PC-3 (cell line): ENCODE measurements around the gene C16orf74. TPM values are rescaled to one million over a fixed set of nuclear protein-coding genes. Genes with fewer than 3 reads are reported as not detected.

Source experiments
- ATAC-seq: fragments of 200-7000 bp; cut with Tn5 transposase; 2 replicates; pipeline ENCODE4 v1.9.1; 2020; ENCODE audit warnings: mild to moderate bottlenecking, moderate library complexity
- BruUV-seq: library from RNA; stranded (reverse); fragments of 400-500 nt; replicated peaks from 2 replicates; lab custom pipeline; 2021; lab: Mats Ljungman, UMichigan
- CTCF ChIA-PET: fragments of 300-600 bp; sonication (Branson Sonifier 250); formaldehyde crosslinking; loops from one replicate; lab custom pipeline; 2022; ENCODE audit warnings: antibody characterized with exemption; lab: Charles Lee
- POLR2A ChIA-PET: fragments of 300-600 bp; sonication (Branson Sonifier 250); formaldehyde crosslinking; loops from one replicate; lab custom pipeline; 2022; ENCODE audit warnings: antibody characterized with exemption; ENCODE audit not compliant: unreplicated experiment; lab: Charles Lee
- DNase-seq: peaks from one replicate; pipeline ENCODE4 v3.0.0-alpha.2; 2015
- H2AFZ ChIP-seq: fragments of 300-600 bp; sonication (generic); 2 replicates; pipeline ENCODE4 v1.6.0; 2016; ENCODE audit warnings: antibody characterized with exemption, low read length
- H3F3A ChIP-seq: fragments of 300-600 bp; sonication (generic); one replicate; pipeline ENCODE4 v1.6.0; 2017; ENCODE audit warnings: antibody characterized with exemption, low read length, control low read depth, mild to moderate bottlenecking; ENCODE audit not compliant: unreplicated experiment
- H3K27ac ChIP-seq: fragments of 300-600 bp; sonication (generic); 2 replicates; pipeline ENCODE4 v1.5.1; 2016; ENCODE audit warnings: mild to moderate bottlenecking, low read length
- H3K27me3 ChIP-seq: fragments of 300-600 bp; sonication (generic); 2 replicates; pipeline ENCODE4 v1.6.1; 2016; ENCODE audit warnings: low read length, mixed read lengths
- H3K36me3 ChIP-seq: fragments of 300-600 bp; sonication (generic); 2 replicates; pipeline ENCODE4 v1.6.1; 2016; ENCODE audit warnings: low read depth, mixed run types, low read length, mixed read lengths
- H3K4me1 ChIP-seq: fragments of 300-600 bp; sonication (generic); 2 replicates; pipeline ENCODE4 v1.5.1; 2016; ENCODE audit warnings: low read length; ENCODE audit not compliant: insufficient read depth
- H3K4me2 ChIP-seq: fragments of 300-600 bp; sonication (generic); 2 replicates; pipeline ENCODE4 v1.6.0; 2016; ENCODE audit warnings: low read length
- H3K4me3 ChIP-seq: fragments of 300-600 bp; sonication (generic); 2 replicates; pipeline ENCODE4 v1.5.1; 2016; ENCODE audit warnings: mild to moderate bottlenecking, low read length, mixed read lengths
- H3K79me2 ChIP-seq: fragments of 300-600 bp; sonication (generic); 2 replicates; pipeline ENCODE4 v1.6.1; 2017; ENCODE audit warnings: low read length, mixed read lengths
- H3K9ac ChIP-seq: fragments of 300-600 bp; sonication (generic); 2 replicates; pipeline ENCODE4 v1.6.0; 2016; ENCODE audit warnings: mild to moderate bottlenecking, low read length
- H3K9me2 ChIP-seq: fragments of 300-600 bp; sonication (generic); replicated peaks from 2 replicates; pipeline ENCODE4 v1.6.1; 2016; ENCODE audit warnings: mixed run types, low read length, mixed read lengths
- H3K9me3 ChIP-seq: fragments of 300-600 bp; sonication (generic); 2 replicates; pipeline ENCODE4 v1.6.1; 2016; ENCODE audit warnings: low read length, mixed read lengths
- H4K20me1 ChIP-seq: fragments of 300-600 bp; sonication (generic); 2 replicates; pipeline ENCODE4 v1.6.1; 2016; ENCODE audit warnings: low read length, mixed read lengths
- EZH2 ChIP-seq: fragments of 300-600 bp; sonication (generic); IDR thresholded peaks from one replicate; pipeline ENCODE4 v1.6.1; 2017; ENCODE audit warnings: antibody characterized with exemption, mild to moderate bottlenecking, low read length; ENCODE audit not compliant: unreplicated experiment
- EZH2phosphoT487 ChIP-seq: fragments of 300-600 bp; sonication (generic); IDR thresholded peaks from 2 replicates; pipeline ENCODE4 v1.6.1; 2018; ENCODE audit warnings: mild to moderate bottlenecking, antibody characterized with exemption, low read length, borderline replicate concordance
- intact Hi-C: fragments of 100-400 bp; cut with micrococcal nuclease; formaldehyde crosslinking; loops from 2 replicates; pipeline ENCODE4 v1.9.0; 2023
- total RNA-seq: library from RNA; depleted of rRNA; stranded (reverse); fragments of >200 nt; gene quantifications from 2 replicates; pipeline ENCODE4 v1.2.3, GENCODE V29; 2014
- TF ChIP-seq, protein P1 (sequence below): fragments of 300-600 bp; sonication (generic); conservative IDR thresholded peaks from 2 replicates; pipeline ENCODE4 v1.5.1; 2017; ENCODE audit warnings: antibody characterized with exemption, low read depth, mild to moderate bottlenecking, low read length

C16orf74 gene
- total RNA-seq, 1 experiment from 2014 or later: 71.0 TPM

DNA sequence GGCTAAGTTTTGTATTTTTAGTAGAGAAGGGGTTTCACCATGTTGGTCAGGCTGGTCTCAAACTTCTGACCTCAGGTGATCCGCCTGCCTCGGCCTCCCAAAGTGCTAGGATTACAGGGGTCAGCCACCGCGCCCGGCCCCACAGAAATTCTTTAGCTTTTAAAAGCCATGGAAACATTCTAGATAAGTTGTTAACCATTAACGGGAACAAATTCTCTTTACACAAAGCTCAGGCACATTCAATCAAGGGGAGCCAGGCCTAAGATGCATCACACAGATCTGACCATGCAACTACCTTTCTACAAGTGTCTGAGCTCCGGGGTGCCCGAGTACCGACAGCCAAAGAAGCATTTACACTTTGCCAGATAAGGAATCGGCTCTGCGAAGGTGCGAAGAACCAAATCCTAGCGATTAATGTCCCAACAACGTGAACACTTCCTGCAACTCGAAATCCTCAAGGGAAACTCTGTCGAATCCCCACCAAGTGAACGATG lies 47.4 kb upstream of the C16orf74 start:
- no peak overlapping the region for H3K27ac ChIP-seq
- peaks cover 22% of the 10 kb centered on the region for H3K36me3 ChIP-seq
- no peaks in the 10 kb centered on the region for H3K9me3 ChIP-seq
- no peak for ATAC-seq
- H3K9ac ChIP-seq: peak overlapping the region; percentile 99
- no peak for TF ChIP-seq EZH2phosphoT487
- TF ChIP-seq, protein P1, sequence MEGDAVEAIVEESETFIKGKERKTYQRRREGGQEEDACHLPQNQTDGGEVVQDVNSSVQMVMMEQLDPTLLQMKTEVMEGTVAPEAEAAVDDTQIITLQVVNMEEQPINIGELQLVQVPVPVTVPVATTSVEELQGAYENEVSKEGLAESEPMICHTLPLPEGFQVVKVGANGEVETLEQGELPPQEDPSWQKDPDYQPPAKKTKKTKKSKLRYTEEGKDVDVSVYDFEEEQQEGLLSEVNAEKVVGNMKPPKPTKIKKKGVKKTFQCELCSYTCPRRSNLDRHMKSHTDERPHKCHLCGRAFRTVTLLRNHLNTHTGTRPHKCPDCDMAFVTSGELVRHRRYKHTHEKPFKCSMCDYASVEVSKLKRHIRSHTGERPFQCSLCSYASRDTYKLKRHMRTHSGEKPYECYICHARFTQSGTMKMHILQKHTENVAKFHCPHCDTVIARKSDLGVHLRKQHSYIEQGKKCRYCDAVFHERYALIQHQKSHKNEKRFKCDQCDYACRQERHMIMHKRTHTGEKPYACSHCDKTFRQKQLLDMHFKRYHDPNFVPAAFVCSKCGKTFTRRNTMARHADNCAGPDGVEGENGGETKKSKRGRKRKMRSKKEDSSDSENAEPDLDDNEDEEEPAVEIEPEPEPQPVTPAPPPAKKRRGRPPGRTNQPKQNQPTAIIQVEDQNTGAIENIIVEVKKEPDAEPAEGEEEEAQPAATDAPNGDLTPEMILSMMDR: no peak
- no peak for TF ChIP-seq EZH2
- peaks cover 18% of the 10 kb centered on the region for H3K4me1 ChIP-seq
- peaks cover 98% of the 10 kb centered on the region for H3K79me2 ChIP-seq
- BruUV-seq: TSS peak; percentile 61
- H3K9me2 ChIP-seq: no peaks in the 10 kb centered on the region
- DNase-seq: no peak
- peaks cover 44% of the 10 kb centered on the region for H4K20me1 ChIP-seq
- peak overlapping the region; percentile 100 for H3K4me2 ChIP-seq
- H3K27me3 ChIP-seq: no peaks in the 10 kb centered on the region
- POLR2A ChIA-PET: interaction anchor here (0.5 kb wide), 1 partner anchor 118 kb away, joined by 3 read pairs; no protein-coding TSS in a partner anchor
- H3K4me3 ChIP-seq: peak overlapping the region; percentile 99
- intact Hi-C loops: no loop called here
- H2AFZ ChIP-seq: peak overlapping the region; percentile 73; the same call in 1 of the 2 replicates
- CTCF ChIA-PET: no interaction called here
- H3F3A ChIP-seq: no peaks in the 10 kb centered on the region

DNA sequence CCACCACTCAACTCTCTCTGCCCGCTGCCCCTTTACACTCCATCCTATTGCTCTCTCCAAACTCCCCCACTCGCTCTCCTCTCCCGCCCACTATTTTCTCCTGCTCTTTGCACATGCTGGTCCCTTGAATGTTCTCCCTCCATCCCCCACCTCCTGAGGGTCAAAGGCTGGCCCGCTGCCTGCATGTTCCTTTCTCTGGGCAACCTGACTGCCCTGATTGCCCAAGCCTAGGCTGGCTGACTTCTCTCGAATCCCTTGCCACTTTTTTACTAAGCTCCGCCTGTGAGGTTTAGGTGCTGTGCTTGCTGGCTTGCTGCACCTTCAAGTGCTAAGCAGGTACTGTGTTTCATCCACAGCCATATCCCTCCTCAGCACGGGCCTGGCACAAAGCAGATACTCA lies 45.7 kb upstream of the C16orf74 start:
- intact Hi-C loops: no loop called here
- H3K9me3 ChIP-seq: no peaks in the 10 kb centered on the region
- ChIA-PET POLR2A (no interaction called here), CTCF (no interaction called here)
- H3K4me2 ChIP-seq: no peak overlapping the region
- peaks cover 16% of the 10 kb centered on the region for H3K4me1 ChIP-seq
- H3K27me3 ChIP-seq: no peaks in the 10 kb centered on the region
- no peak for ATAC-seq
- no peak for DNase-seq
- TF ChIP-seq EZH2: no peak
- no peak for TF ChIP-seq EZH2phosphoT487
- TF ChIP-seq, protein P1: no peak
- H3K4me3 ChIP-seq: no peak overlapping the region
- H3F3A ChIP-seq: no peaks in the 10 kb centered on the region
- H2AFZ ChIP-seq: no peak overlapping the region
- no TSS peak for BruUV-seq
- peaks cover 35% of the 10 kb centered on the region for H4K20me1 ChIP-seq
- no peaks in the 10 kb centered on the region for H3K9me2 ChIP-seq
- peaks cover 100% of the 10 kb centered on the region for H3K79me2 ChIP-seq
- no peak overlapping the region for H3K27ac ChIP-seq
- peaks cover 12% of the 10 kb centered on the region; the same call in 1 of the 2 replicates for H3K36me3 ChIP-seq
- no peak overlapping the region for H3K9ac ChIP-seq

DNA sequence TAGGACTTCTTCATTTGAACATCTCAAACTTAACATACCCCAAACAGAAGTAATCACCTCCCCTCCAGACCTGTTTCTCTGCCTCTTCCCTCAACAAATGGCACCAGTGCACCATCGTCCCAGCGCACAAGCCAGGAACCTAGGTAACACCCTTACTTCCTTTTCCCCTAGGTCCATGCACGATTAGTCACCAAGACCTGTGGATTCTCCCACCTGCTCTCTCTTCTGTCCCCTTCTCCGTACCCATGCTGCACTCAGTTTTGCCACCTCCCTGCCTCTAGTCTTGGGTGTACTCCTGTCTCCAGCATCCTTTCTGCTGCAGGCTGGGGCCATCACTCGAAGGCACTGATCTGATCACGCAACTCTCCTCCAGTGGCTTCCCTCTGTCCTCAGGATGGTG lies 45.3 kb upstream of the C16orf74 start:
- Histone ChIP-seq H3K27ac (no peak overlapping the region), H3F3A (no peaks in the 10 kb centered on the region), H3K36me3 (peaks cover 8% of the 10 kb centered on the region; the same call in 1 of the 2 replicates), H3K4me3 (no peak overlapping the region), H2AFZ (no peak overlapping the region), H3K79me2 (peaks cover 99% of the 10 kb centered on the region), H3K9ac (no peak overlapping the region), H4K20me1 (peaks cover 30% of the 10 kb centered on the region), H3K9me3 (no peaks in the 10 kb centered on the region), H3K4me1 (peaks cover 11% of the 10 kb centered on the region), H3K27me3 (no peaks in the 10 kb centered on the region), H3K4me2 (no peak overlapping the region), H3K9me2 (no peaks in the 10 kb centered on the region)
- no peak for DNase-seq
- TF ChIP-seq, protein P1: no peak
- TF ChIP-seq EZH2 (no peak), EZH2phosphoT487 (no peak)
- BruUV-seq: no TSS peak
- CTCF ChIA-PET: no interaction called here
- POLR2A ChIA-PET: no interaction called here
- intact Hi-C loops: no loop called here
- ATAC-seq: no peak
